Panc1 (cell line): Measurements from ENCODE around the gene FBXW7. TPM values are rescaled to one million over a fixed set of nuclear protein-coding genes. Genes with fewer than 3 reads are reported as not detected.

Experiments used
- ATAC-seq: fragments of 200-7000 bp; cut with Tn5 transposase; 2 replicates; pipeline ENCODE4 v1.9.1; 2020; ENCODE audit warnings: mild to moderate bottlenecking, moderate library complexity
- BruUV-seq: library from RNA; stranded (reverse); fragments of 400-500 nt; replicated peaks from 2 replicates; lab custom pipeline; 2021; lab: Mats Ljungman, UMichigan
- CTCF ChIA-PET: fragments of 300-600 bp; sonication (Branson Sonifier 250); formaldehyde crosslinking; loops from one replicate; lab custom pipeline; 2022; ENCODE audit warnings: antibody characterized with exemption; lab: Charles Lee
- POLR2A ChIA-PET: fragments of 300-600 bp; sonication (Branson Sonifier 250); formaldehyde crosslinking; loops from one replicate; lab custom pipeline; 2022; ENCODE audit warnings: antibody characterized with exemption; lab: Charles Lee
- DNase-seq: peaks from one replicate; pipeline ENCODE4 v3.0.0-alpha.2; 2010; ENCODE audit warnings: low read depth, low spot score
- H3K27ac ChIP-seq: 2 replicates; pipeline ENCODE4 v1.5.1; 2011; ENCODE audit warnings: mild to moderate bottlenecking, low read length, inconsistent platforms
- H3K27me3 ChIP-seq: fragments of 200-500 bp; sonication (Bioruptor generic); 2 replicates; pipeline ENCODE4 v1.6.0; 2014; ENCODE audit warnings: low read length, inconsistent platforms; ENCODE audit not compliant: control insufficient read depth, insufficient read depth
- H3K36me3 ChIP-seq: fragments of 200-500 bp; sonication (Bioruptor generic); 2 replicates; pipeline ENCODE4 v1.5.1; 2014; ENCODE audit warnings: inconsistent platforms, mild to moderate bottlenecking, low read length, moderate library complexity; ENCODE audit not compliant: control insufficient read depth, insufficient read depth
- H3K4me1 ChIP-seq: 2 replicates; pipeline ENCODE4 v1.5.1; 2011; ENCODE audit warnings: inconsistent platforms, mild to moderate bottlenecking, low read length, moderate library complexity; ENCODE audit not compliant: control insufficient read depth, insufficient read depth
- H3K4me3 ChIP-seq, 2 experiments: 2 replicates each; pipeline ENCODE4 v1.5.1; 2011 to 2012; ENCODE audit warnings: low read depth in 2 of 2, low read length in 2 of 2, mild to moderate bottlenecking in 2 of 2, inconsistent platforms in 1 of 2, moderate library complexity in 1 of 2
- H3K9me3 ChIP-seq: fragments of 200-500 bp; sonication (Bioruptor generic); 2 replicates; pipeline ENCODE4 v1.5.1; 2014; ENCODE audit warnings: low read depth, mild to moderate bottlenecking, inconsistent platforms, low read length, moderate library complexity; ENCODE audit not compliant: control insufficient read depth, insufficient read depth
- CTCF ChIP-seq: fragments of 450-650 bp; IDR thresholded peaks from 2 replicates; pipeline ENCODE4 v1.5.1; 2017; ENCODE audit warnings: mild to moderate bottlenecking
- POLR2AphosphoS5 ChIP-seq: IDR thresholded peaks from 2 replicates; pipeline ENCODE4 v1.6.1; 2012; ENCODE audit warnings: mild to moderate bottlenecking, low read depth, low read length, moderate library complexity
- REST ChIP-seq, 2 experiments: IDR thresholded peaks; 2 replicates each; pipeline ENCODE4 v1.6.1; 2011 to 2012; ENCODE audit warnings: low read depth in 2 of 2, control low read depth in 1 of 2, low read length in 1 of 2, mild to moderate bottlenecking in 1 of 2, moderate library complexity in 1 of 2; ENCODE audit not compliant: insufficient read depth in 1 of 2
- SIN3A ChIP-seq: IDR thresholded peaks from 2 replicates; pipeline ENCODE4 v1.6.1; 2012; ENCODE audit warnings: low read depth, mild to moderate bottlenecking, low read length, moderate library complexity, borderline replicate concordance; ENCODE audit not compliant: insufficient read depth
- TCF7L2 ChIP-seq: IDR thresholded peaks from 2 replicates; pipeline ENCODE4 v1.6.1; 2011; ENCODE audit warnings: mild to moderate bottlenecking, low read depth, low read length, inconsistent platforms
- in situ Hi-C: cut with HindIII; loops from 2 replicates; pipeline ENCODE4 v1.10.0; 2016; ENCODE audit warnings: low sequenced_read_pairs, low pct_unique_long_range_greater_than_20kb
- intact Hi-C: fragments of 100-400 bp; cut with micrococcal nuclease; formaldehyde crosslinking; loops from one replicate; pipeline ENCODE4 v1.10.0; 2022; ENCODE audit not compliant: unreplicated experiment
- total RNA-seq: library from RNA; stranded (reverse); gene quantifications from one replicate; pipeline ENCODE4 v1.2.1, GENCODE V29; 2021; ENCODE audit not compliant: unreplicated experiment

FBXW7 gene
- total RNA-seq, 1 experiment from 2014 or later: 16.2 TPM

GRCh38 chr4:152363086-152363485 is 172.8 kb downstream of the FBXW7 start:
- POLR2A ChIA-PET: no interaction called here
- ATAC-seq (no peak), DNase-seq (no peak)
- in situ Hi-C loops: no loop called here
- no TSS peak for BruUV-seq
- no peaks in the 10 kb centered on the region for H3K27me3 ChIP-seq
- no peaks in the 10 kb centered on the region for H3K4me1 ChIP-seq
- intact Hi-C loops: no loop called here
- H3K4me3 ChIP-seq: no peak overlapping the region
- no peaks in the 10 kb centered on the region for H3K36me3 ChIP-seq
- H3K9me3 ChIP-seq: no peaks in the 10 kb centered on the region
- TF ChIP-seq TCF7L2: no peak
- H3K27ac ChIP-seq: no peak overlapping the region
- CTCF ChIA-PET: no interaction called here

- Histone ChIP-seq H3K4me1 (no peaks in the 10 kb centered on the region), H3K27me3 (no peaks in the 10 kb centered on the region), H3K27ac (no peak overlapping the region), H3K36me3 (no peaks in the 10 kb centered on the region), H3K9me3 (no peaks in the 10 kb centered on the region), H3K4me3 (no peak overlapping the region)
- no peak for TF ChIP-seq CTCF
- TF ChIP-seq TCF7L2: no peak
- TF ChIP-seq REST (IDR thresholded peaks at IDR 0.05; ENCODE audit: insufficient read depth in 1 of 2, low read depth in 2 of 2, low read length in 1 of 2): no peak
- TF ChIP-seq SIN3A: no peak
- TF ChIP-seq POLR2AphosphoS5: no peak
- POLR2A ChIA-PET: no interaction called here
- CTCF ChIA-PET: no interaction called here
- BruUV-seq: no TSS peak
- ATAC-seq (no peak), DNase-seq (no peak)
- in situ Hi-C loops (no loop called here), intact Hi-C loops (no loop called here)
These were observed 175.9 kb downstream of the FBXW7 start for GRCh38 chr4:152360045-152360410.

- TF ChIP-seq TCF7L2 (no peak), REST (IDR thresholded peaks at IDR 0.05; ENCODE audit: insufficient read depth in 1 of 2, low read depth in 2 of 2, low read length in 1 of 2) (no peak), CTCF (no peak), POLR2AphosphoS5 (no peak), SIN3A (no peak)
- intact Hi-C loops (no loop called here), in situ Hi-C loops (no loop called here)
- DNase-seq (no peak), ATAC-seq (no peak)
- no peaks in the 10 kb centered on the region for H3K9me3 ChIP-seq
- no peaks in the 10 kb centered on the region for H3K36me3 ChIP-seq
- no peak overlapping the region for H3K4me3 ChIP-seq
- no peak overlapping the region for H3K27ac ChIP-seq
- H3K27me3 ChIP-seq: no peaks in the 10 kb centered on the region
- ChIA-PET CTCF (no interaction called here), POLR2A (no interaction called here)
- H3K4me1 ChIP-seq: no peaks in the 10 kb centered on the region
- no TSS peak for BruUV-seq
These were observed 176.5 kb downstream of the FBXW7 start for GRCh38 chr4:152359208-152360044.
